ENCODE results near the gene RAB17. TPM values are rescaled to one million over a fixed set of nuclear protein-coding genes. Genes with fewer than 3 reads are reported as not detected.

RAB17 gene
- total RNA-seq, 1 experiment from 2014 or later = 0.21 TPM

DNA sequence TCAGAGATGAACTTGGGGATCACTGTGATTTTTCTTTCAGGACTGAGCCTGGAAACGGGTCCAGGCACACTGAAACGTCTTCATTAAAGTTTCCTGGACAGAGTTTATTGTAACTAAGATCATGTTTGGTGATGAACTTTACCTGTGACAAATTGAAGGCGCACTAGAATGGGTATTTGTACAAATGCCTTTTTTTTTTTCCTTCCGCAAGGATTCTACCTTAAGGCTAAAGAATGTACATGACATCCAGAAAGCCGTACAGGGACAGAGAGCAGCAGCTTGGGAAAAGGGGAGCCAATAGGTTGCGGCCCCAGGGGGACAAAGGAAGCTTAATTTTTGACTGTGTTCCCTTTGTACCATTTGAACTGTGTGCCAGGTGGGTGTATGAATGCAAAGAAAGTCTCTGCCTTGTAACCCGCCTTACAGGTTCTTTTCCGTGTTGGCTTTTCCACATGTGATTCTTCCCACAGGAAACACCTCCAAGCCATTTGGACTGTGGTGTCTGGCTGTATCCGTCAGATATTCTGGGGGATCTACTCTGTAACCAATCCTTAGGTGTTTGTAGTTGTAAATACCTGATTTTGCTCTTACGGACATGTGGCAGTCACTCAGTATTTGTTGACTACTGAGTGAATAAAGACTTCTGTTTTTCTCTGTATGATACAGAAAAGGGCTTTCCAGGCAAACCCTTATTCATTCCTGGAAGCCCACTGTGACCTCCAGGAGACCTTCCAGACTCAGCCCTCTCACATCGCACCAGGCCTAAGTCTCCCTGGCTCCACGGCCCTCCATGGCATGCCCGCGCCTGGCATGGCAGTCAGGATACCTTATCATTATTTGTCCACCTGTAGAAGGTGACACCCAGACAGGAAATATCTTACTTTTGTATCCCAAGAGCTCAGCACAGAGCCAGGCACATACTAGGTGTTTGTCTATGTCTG is 38.0 kb upstream of the RAB17 start:
- Histone ChIP-seq H3K27ac (peak overlapping the region; percentile 35; the same call in 1 of the 2 replicates), H3K4me3 (peak overlapping the region; percentile 97), H3K36me3 (peaks cover 56% of the 10 kb centered on the region), H3K27me3 (replicated peaks) (no peaks in the 10 kb centered on the region), H3K4me1 (replicated peaks) (peaks cover 45% of the 10 kb centered on the region), H3K9me3 (replicated peaks) (no peaks in the 10 kb centered on the region)
- no peak for DNase-seq (ENCODE audit: low read depth in 1 of 2, low spot score in 2 of 2)

DNA sequence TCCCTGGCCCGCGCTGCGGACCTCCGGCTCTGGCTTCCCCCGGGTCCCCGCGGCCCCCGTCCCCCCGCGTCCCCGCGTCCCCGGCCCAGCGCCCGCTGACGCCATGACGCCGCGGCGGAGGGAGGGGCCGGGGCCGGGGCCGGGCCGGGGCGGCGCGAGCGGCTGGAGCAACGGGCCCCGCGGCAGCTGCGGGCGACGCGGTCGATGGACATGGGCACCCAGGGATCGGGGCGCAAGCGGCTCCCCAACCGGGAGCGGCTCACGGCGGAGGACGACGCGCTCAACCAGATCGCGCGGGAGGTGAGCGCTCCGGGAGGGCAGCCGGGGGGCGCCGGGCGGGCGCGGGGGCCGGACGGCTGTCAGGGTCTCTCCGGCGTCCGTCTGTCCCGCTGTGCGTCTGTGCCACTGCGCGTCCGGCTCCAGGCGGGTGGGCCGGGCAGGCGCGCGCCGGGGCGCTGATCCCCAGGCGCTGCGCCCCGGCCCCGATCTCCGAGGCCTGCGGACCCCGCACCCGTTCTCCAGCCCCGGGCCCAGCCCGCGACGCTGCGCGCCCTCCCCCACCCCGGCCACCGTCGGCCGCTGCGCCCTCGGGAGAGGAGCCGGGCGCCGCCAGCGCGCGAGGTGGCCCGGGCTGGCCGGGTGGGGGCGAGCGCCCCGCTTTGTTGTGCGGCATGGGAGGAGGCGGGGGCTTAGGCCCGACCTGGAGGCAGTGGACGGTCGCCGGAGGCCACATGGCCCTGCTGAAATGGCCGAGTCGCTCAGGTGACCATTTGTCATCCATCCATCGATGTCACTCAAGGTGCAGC is 37.1 kb upstream of the RAB17 start, which contains the start of gene LRRFIP1:
Gene LRRFIP1 (plus strand): TSS at position 147 of the 806 bp plus-strand sequence. CDS start 58 bp downstream, at position 205.
- Histone ChIP-seq H3K4me1 (replicated peaks) (peaks cover 45% of the 10 kb centered on the region), H3K27ac (peak within 1 kb of the TSS; percentile 35), H3K36me3 (peaks cover 47% of the 10 kb centered on the region), H3K27me3 (replicated peaks) (no peaks in the 10 kb centered on the region), H3K9me3 (replicated peaks) (no peaks in the 10 kb centered on the region), H3K4me3 (peak within 1 kb of the TSS; percentile 97)
- DNase-seq (ENCODE audit: low read depth in 1 of 2, low spot score in 2 of 2) = peak in 1 of 2 experiments; percentile 47

DNA sequence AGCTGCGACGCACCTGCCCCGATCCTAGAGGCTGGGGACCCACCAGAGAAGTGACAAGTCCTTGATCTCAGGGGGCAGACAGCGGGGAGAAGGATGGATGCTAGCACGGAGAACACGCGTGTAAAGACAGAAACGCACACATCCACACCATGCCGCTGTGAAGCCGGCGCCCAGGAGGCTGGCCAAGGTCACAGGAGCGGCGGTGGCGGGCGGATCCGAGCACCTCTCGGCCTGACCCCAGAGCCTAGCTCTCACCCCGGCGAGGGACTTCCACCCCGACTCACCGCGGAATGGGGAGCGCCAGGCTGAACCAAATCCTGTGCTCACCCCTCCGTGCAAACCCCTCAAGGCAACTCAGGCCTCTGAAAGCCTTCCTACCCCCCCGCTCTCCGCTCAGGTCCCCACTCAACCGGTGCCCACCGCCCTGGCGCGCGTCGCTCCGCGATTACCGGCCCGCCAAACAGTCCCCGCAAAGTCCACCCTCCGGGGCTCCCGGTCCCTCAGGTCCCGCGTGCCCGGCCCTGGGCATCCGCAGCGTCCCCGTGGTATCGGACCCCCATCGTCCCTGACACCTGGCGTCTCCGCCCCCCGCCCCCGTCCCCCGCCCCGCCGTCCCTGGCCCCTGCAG is 36.4 kb upstream of the RAB17 start:
- peak in 1 of 2 experiments; percentile 40 for DNase-seq (ENCODE audit: low read depth in 1 of 2, low spot score in 2 of 2)
- Histone ChIP-seq H3K27me3 (replicated peaks) (no peaks in the 10 kb centered on the region), H3K4me3 (peak overlapping the region; percentile 97), H3K4me1 (replicated peaks) (peaks cover 45% of the 10 kb centered on the region), H3K36me3 (peaks cover 40% of the 10 kb centered on the region), H3K9me3 (replicated peaks) (no peaks in the 10 kb centered on the region), H3K27ac (no peak overlapping the region)

DNA sequence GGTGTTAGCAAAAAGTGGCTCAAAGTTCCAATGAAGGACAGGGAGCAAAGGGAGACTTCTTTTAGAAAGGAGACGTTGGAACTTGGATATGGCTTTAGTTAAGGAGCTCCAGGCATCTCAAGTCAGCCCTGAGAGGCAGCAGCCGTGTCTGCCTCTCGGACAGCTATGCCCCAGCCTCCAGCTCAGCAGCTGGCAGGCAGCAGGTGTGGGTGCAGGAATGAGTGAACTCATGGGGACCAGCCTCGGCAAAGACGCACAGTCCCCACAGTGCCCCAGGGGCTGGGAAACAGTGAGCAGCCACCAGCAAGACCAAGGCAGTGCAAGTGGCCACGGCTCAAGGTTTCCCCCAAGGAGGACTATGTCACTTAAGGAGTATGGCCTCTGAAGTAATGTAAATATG is 35.2 kb upstream of the RAB17 start:
- Histone ChIP-seq H3K27me3 (replicated peaks) (no peaks in the 10 kb centered on the region), H3K4me1 (replicated peaks) (peaks cover 35% of the 10 kb centered on the region), H3K27ac (no peak overlapping the region), H3K9me3 (replicated peaks) (no peaks in the 10 kb centered on the region), H3K4me3 (no peak overlapping the region), H3K36me3 (peaks cover 28% of the 10 kb centered on the region)
- no peak for DNase-seq (ENCODE audit: low read depth in 1 of 2, low spot score in 2 of 2)

DNA sequence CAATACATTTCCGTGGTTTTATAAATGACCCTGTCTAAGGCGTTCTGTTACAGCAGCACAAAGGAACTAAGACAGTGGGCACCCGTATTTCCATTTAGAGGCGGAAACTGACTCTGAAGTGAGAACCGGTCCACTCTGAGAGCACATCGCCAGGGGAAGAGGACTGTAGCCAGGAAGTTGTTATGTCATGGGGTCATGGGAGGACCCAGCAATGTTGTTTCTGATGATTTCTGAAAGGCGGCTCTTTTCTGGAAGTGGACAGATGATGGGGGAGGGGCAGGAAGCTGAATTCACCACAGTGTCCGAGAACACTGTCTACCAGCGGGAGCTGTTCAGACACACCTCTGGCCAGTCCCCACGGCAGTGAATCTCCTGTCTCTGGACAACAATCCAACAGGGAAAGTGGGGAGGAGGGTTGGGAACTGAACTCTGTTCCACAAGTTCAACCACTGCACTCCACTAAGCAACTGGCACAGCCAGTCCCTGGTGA is 34.7 kb upstream of the RAB17 start:
- H3K9me3 ChIP-seq (replicated peaks) = no peaks in the 10 kb centered on the region
- no peaks in the 10 kb centered on the region for H3K27me3 ChIP-seq (replicated peaks)
- DNase-seq (ENCODE audit: low read depth in 1 of 2, low spot score in 2 of 2) = no peak
- no peak overlapping the region for H3K27ac ChIP-seq
- peaks cover 30% of the 10 kb centered on the region for H3K4me1 ChIP-seq (replicated peaks)
- H3K4me3 ChIP-seq = no peak overlapping the region
- H3K36me3 ChIP-seq = peaks cover 25% of the 10 kb centered on the region

DNA sequence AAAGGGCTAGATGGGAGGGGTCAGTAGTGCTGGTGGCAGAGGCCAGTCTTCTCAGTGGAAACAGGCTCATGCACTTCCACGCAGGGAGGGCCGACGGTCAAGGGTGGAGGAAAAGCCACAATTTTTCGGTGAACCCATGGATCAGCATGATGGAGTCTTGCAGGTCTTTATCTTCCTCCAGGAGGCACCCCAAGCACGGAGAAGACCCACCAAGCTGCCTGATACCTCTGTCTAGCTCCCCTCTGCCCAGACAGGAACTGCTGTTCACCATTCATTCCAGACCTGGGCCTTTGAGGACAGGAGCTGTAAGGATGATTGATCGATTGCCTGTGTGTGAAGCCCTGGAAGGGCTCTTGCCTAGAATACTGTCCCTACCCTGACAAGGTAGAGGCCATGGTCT is 34.0 kb upstream of the RAB17 start:
- peaks cover 23% of the 10 kb centered on the region for H3K4me1 ChIP-seq (replicated peaks)
- H3K9me3 ChIP-seq (replicated peaks) = no peaks in the 10 kb centered on the region
- no peaks in the 10 kb centered on the region for H3K27me3 ChIP-seq (replicated peaks)
- no peak for DNase-seq (ENCODE audit: low read depth in 1 of 2, low spot score in 2 of 2)
- no peak overlapping the region for H3K27ac ChIP-seq
- H3K36me3 ChIP-seq = peaks cover 18% of the 10 kb centered on the region
- H3K4me3 ChIP-seq = no peak overlapping the region

DNA sequence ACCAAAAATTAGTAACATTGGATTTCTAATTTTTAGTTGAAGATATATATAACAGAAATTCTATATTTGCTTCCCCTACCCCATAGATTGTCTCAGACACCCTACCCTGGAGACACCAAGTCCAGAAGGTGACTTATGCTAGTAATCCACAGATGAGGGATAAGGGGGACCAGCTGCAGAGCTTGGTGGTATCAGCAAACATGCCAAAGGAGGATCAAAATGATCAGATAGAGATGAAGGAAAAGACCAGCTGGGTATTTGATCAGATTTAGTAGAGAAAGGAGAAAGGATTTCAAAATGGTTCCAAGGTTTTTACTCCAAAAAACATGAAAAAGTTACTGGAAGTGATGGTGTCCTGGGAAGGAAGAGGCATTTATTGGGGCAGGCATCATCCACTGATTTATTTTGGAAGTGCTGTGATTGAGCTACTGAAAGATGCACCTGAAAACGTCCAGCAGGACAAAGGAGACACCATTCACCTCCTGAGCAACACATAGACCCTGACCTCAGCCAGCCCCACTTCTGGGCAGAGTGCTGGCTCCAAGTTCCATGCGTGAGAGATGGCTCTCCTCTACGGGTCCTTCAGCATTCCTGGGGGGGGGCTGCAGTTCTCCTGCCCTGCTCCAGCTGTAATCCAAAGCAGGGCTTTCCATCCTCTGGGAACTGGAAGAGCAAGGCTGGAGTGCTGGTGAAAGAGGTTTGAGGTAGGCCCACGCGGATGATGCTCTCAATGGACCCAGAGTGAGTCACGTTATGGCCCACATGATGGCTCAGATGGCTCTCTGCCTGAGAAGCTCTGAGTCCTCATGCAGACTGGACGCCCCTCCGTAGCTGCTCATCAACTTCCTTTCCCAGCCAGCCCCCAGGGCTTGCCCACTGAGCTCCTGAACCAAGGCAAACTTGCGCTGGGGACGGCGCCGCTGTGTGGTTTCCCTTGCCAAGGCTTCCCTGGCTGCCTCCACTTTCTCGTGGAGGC is 33.2 kb upstream of the RAB17 start:
- Histone ChIP-seq H3K27me3 (replicated peaks) (no peaks in the 10 kb centered on the region), H3K4me1 (replicated peaks) (peaks cover 19% of the 10 kb centered on the region), H3K4me3 (no peak overlapping the region), H3K36me3 (peaks cover 13% of the 10 kb centered on the region), H3K9me3 (replicated peaks) (no peaks in the 10 kb centered on the region), H3K27ac (no peak overlapping the region)
- peak in 1 of 2 experiments; percentile 38 for DNase-seq (ENCODE audit: low read depth in 1 of 2, low spot score in 2 of 2)

DNA sequence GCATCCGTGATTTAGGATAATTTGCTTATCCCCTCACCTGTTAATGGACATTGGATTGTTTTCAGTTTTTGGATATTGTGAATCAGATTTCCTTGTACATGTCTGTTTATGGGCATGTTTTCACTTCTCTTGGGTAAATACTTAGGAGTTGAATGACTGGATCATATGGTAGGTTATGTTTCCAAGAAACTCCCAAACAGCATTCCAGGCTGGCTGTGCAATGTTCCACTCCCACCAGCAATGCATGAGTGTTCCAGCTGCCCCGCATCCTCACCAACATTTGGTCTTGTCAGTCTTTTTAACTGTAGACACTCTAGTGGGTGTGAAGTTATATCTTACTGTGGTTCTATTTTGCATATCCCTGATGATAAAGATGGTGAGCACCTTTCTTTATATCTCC is 27.9 kb upstream of the RAB17 start:
- peak in 1 of 2 experiments; percentile 49 for DNase-seq (ENCODE audit: low read depth in 1 of 2, low spot score in 2 of 2)
- Histone ChIP-seq H3K27me3 (replicated peaks) (no peaks in the 10 kb centered on the region), H3K4me3 (no peak overlapping the region), H3K4me1 (replicated peaks) (peaks cover 55% of the 10 kb centered on the region), H3K27ac (peak overlapping the region; percentile 43), H3K36me3 (no peaks in the 10 kb centered on the region), H3K9me3 (replicated peaks) (no peaks in the 10 kb centered on the region)

DNA sequence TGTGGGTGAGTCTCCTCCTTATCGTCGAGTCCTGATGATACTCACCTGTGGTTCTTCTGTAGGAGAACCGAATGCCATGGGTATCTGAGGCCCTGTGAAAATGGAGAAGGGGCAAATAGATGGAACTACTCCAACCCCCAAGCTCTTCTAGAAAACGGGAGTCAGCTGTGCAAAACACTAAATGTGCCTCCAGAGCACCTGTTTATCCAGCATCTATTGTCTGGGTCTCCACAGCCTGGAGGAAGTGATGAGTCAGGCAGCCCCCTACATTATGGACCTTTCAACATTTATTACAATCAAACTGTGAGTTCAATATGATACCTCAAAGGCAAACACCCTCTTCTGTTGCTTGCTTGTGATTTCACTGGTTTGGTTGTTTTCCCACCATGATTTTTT is 27.1 kb upstream of the RAB17 start:
- H3K4me1 ChIP-seq (replicated peaks) = peaks cover 64% of the 10 kb centered on the region
- no peak for DNase-seq (ENCODE audit: low read depth in 1 of 2, low spot score in 2 of 2)

DNA sequence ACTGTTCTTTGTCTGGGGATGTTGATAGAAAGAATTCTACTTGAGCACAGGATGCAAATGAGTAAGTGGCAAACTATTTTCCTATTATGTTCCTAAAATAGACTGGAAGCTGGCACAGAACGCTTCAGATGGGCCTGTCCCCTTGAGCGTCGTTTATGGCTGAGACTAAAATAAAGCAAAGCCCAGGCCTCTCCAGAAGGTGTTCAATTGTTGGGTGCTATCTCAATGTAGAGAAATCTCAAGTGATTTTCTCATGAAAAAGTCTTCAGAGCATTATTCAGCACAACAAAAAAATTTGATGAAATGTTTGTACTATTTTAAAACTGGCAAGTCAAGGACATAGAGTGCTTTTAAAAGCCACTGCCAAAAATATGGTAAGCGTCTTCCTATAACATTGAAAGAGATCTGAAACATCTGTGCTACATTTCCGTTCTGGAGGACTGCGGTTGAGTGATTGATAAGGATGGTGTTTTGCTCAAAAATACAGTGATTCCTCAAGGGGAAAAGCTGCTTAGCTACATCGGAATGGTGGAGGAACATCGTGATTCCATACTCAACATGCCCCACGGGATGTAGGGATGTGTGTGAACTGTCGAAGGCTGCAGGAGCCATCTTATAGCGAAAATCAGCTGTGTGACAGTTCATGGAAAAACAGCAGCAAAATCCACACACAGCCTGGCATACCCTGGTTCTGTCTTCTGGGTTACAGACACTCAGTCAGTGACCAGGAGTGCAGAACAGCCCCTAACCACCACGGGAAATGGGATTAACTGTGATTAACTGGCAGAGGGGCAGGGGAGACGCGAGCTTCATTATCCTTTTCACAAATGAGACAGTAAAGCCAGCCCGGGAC is 26.4 kb upstream of the RAB17 start:
- Histone ChIP-seq H3K36me3 (no peaks in the 10 kb centered on the region), H3K9me3 (replicated peaks) (no peaks in the 10 kb centered on the region), H3K27ac (peak overlapping the region; percentile 90), H3K27me3 (replicated peaks) (no peaks in the 10 kb centered on the region), H3K4me1 (replicated peaks) (peaks cover 67% of the 10 kb centered on the region), H3K4me3 (no peak overlapping the region)
- DNase-seq (ENCODE audit: low read depth in 1 of 2, low spot score in 2 of 2) = peak in 1 of 2 experiments; percentile 69

More for the DNA sequence above, 27.1 kb upstream of the RAB17 start:
- H3K36me3 ChIP-seq = no peaks in the 10 kb centered on the region
- no peak overlapping the region for H3K4me3 ChIP-seq
- H3K27me3 ChIP-seq (replicated peaks) = no peaks in the 10 kb centered on the region
- H3K9me3 ChIP-seq (replicated peaks) = no peaks in the 10 kb centered on the region
- peak overlapping the region; percentile 90 for H3K27ac ChIP-seq

DNA sequence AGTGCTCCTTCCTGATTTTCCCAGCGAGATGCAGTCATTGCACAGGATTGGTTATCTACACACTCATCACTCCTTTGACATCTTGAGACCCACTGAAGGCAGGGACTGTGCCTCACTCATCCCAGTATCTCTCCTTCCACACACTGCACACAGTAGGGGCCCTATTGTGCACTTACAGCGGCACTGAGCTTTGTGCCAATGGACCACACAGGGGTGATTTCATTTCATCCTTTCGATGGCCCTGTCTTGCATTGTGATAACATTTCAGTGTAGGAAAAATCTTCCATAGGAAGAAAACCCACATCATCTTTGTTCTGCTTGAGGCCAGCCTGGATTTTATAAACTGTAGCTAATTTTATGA is 25.8 kb upstream of the RAB17 start:
- DNase-seq (ENCODE audit: low read depth in 1 of 2, low spot score in 2 of 2) = peak; percentile 52 to 89
- H3K36me3 ChIP-seq = no peaks in the 10 kb centered on the region
- H3K27ac ChIP-seq = peak overlapping the region; percentile 90
- peaks cover 67% of the 10 kb centered on the region for H3K4me1 ChIP-seq (replicated peaks)
- no peak overlapping the region for H3K4me3 ChIP-seq
- no peaks in the 10 kb centered on the region for H3K9me3 ChIP-seq (replicated peaks)
- no peaks in the 10 kb centered on the region for H3K27me3 ChIP-seq (replicated peaks)

Data from SJSA1 (cell line).